ENCODE data around the gene ST8SIA3. TPM values are rescaled to one million over a fixed set of nuclear protein-coding genes. Genes with fewer than 3 reads are reported as not detected.

The ST8SIA3 gene, protein sequence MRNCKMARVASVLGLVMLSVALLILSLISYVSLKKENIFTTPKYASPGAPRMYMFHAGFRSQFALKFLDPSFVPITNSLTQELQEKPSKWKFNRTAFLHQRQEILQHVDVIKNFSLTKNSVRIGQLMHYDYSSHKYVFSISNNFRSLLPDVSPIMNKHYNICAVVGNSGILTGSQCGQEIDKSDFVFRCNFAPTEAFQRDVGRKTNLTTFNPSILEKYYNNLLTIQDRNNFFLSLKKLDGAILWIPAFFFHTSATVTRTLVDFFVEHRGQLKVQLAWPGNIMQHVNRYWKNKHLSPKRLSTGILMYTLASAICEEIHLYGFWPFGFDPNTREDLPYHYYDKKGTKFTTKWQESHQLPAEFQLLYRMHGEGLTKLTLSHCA
- 0.08 TPM in 1 of 2 replicates, not detected in the other for total RNA-seq (ENCODE audit: low replicate concordance)

DNA sequence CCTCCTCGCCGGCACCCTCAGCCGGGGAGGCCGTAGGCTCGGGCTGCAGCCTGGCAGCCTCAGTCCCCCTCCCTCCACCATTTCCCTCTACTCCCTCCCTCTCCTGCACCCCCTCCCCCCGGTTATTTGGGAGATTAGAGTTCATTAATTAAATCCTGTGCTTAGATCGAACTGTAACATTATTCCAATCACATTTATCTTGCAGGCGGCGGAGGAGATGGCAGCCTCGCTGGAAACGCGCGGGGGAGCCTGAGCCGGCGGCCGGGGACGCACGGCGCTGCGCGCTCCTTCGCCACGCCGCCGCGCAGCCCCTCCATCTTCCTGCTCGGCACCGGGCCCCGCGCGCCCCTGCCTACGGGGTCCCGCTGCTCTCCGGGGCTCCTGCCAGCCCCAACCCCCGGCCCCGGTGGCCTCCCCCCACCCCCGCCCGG, at the start of gene ST8SIA3:
Gene ST8SIA3 (plus strand): TSS at position 287 of the 431 bp plus-strand sequence. CDS start 290 bp downstream, outside the sequence.
- DNase-seq (ENCODE audit: low read depth), result no peak
- TF ChIP-seq, protein P1, sequence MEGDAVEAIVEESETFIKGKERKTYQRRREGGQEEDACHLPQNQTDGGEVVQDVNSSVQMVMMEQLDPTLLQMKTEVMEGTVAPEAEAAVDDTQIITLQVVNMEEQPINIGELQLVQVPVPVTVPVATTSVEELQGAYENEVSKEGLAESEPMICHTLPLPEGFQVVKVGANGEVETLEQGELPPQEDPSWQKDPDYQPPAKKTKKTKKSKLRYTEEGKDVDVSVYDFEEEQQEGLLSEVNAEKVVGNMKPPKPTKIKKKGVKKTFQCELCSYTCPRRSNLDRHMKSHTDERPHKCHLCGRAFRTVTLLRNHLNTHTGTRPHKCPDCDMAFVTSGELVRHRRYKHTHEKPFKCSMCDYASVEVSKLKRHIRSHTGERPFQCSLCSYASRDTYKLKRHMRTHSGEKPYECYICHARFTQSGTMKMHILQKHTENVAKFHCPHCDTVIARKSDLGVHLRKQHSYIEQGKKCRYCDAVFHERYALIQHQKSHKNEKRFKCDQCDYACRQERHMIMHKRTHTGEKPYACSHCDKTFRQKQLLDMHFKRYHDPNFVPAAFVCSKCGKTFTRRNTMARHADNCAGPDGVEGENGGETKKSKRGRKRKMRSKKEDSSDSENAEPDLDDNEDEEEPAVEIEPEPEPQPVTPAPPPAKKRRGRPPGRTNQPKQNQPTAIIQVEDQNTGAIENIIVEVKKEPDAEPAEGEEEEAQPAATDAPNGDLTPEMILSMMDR (IDR thresholded peaks at IDR 0.05; ENCODE audit: insufficient read depth, low read length), result no peak
- no peak within 1 kb of the TSS for H3K4me3 ChIP-seq (ENCODE audit: low read depth, low read length)

DNA sequence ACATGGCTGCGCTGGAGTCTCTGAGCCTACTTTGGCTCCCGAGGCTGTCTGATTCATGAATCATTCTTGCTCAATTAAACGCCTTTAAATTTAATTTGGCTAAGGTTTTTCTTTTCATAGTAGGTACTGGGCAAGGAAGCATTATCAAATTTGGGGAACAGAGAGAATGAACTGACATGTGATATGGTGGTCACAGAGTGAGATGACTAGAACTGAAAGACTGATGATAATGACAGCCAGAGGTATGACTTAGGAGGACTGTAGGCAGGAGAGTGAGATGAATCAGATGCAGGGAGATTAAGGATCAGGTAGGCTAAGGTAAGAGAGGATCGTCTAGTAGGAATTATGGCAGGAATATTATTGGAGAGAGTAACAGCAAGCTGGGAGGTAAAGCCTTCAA, 40.9 kb upstream of the ST8SIA3 start:
- no peak for DNase-seq (ENCODE audit: low read depth)
- no peak overlapping the region for H3K4me3 ChIP-seq (ENCODE audit: low read depth, low read length)
- TF ChIP-seq, protein P1 (IDR thresholded peaks at IDR 0.05; ENCODE audit: insufficient read depth, low read length), result no peak

DNA sequence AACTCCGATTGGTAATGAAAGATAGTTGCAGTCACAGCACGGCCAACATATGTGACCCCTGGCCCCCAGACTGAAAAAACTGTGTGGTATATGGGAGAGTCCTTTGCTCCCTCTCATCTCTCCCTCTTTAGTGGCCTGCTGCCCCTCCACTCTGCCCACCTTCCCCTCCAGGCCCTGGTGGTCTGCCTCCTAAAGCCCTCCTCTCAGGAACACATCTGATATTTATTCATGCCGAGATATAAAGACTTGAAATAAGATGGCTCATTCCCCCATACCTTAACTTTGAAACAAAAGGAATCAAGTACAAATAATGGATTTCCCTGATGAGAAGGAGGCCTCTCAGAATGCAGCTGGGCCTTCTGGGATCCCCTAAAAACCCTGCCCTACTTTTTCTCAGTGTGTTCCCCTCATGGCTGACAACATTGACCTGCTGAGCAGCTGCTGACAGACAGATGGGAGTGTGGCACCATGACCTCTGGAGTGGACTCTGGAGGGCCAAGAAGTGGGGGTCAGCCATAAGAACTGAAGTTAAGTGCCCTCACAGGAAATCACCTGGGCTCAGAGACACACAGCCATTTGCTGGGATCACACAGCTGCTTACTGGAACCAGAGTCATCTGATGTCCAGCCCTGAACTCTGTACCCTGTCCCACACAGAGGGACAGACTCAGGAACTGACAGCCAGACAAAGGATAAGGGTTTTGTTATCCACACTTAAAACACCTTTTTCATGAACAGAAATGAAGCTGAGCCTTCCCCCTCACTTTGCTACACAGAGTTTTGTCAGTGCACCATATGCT, 39.8 kb upstream of the ST8SIA3 start:
- DNase-seq (ENCODE audit: low read depth), result no peak
- TF ChIP-seq, protein P1 (IDR thresholded peaks at IDR 0.05; ENCODE audit: insufficient read depth, low read length), result no peak

DNA sequence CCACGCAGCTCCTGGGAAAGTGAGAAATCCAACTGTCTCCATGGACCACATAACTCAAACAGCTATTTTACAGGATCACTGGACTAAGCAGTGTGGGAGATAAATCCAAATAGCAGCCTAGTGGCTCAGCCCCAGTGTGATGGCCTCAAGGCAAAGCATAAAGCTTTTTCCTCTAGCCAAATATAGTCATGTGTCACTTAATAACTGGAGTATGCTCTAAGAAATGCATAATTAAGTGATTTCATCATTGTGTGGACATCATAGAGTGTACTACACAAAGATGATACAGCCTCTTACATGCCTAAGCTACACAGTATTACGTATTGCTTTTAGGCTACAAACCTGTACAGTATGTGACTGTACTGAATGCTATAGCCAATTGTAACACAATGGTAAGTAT, 31.8 kb upstream of the ST8SIA3 start:
- H3K4me3 ChIP-seq (ENCODE audit: low read depth, low read length), result no peak overlapping the region
- DNase-seq (ENCODE audit: low read depth), result no peak
- TF ChIP-seq, protein P1 (IDR thresholded peaks at IDR 0.05; ENCODE audit: insufficient read depth, low read length), result no peak

More for the DNA sequence above, 39.8 kb upstream of the ST8SIA3 start:
- H3K4me3 ChIP-seq (ENCODE audit: low read depth, low read length), result no peak overlapping the region

DNA sequence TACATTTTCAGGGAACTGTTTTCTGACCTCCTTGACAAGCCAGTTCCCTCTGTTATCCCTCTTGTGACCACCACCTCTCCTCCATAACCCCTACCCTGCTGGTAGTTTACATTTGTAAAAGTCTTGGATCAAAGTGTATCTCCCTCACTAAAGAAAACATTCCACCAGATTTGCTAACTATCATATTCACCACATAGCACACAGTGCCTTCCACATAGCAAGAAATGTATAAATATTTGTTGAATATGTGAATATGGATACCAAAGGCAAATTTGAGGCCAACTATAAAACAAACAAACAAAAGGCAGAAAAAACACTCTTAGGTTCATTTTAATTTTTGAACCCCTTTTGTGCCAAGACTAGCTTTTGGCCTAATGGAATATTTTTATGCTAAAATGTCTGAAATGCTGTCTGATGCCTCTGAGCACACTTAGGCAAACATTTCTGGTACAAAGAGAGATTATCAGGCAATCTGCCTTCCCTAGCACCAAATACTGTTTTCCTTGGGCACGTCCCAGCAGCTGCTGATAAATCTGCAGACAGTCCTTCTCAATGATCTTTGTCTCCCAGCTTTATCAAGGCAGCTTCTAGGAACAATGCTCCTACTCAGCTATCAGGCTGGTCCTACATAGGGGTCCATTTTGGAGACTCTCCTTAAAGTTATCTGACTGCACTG, 26.7 kb upstream of the ST8SIA3 start:
- no peak for DNase-seq (ENCODE audit: low read depth)
- H3K4me3 ChIP-seq (ENCODE audit: low read depth, low read length), result no peak overlapping the region
- TF ChIP-seq, protein P1 (IDR thresholded peaks at IDR 0.05; ENCODE audit: insufficient read depth, low read length), result no peak

DNA sequence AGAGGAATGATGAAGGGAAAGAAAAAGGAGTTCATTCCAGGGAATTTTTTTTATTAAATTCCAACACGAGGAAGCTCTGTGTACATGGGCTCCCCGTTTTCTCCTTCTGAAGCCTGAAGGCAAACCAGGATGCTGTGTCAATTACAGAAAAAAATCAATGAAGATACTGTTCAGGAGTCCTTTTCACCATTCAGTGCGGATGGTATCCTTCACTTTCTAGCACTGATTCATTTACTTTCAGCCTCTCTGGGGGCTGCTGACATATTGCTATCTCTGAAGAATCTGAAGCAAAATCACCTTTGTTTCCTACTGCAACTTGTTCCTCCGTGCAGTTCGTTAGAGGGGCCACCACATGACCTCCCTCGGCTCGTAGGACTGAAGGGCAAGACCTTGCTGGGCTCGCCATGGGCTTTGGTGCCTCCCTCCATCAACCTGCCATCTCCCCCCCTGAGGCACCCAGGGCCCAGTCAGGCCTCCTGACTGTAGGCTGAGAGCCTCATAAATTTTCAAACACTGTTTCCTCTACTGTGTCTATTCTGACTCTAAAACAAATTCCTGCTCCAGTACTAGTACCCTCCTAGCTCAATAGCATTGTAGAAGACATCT, 25.5 kb upstream of the ST8SIA3 start:
- TF ChIP-seq, protein P1 (IDR thresholded peaks at IDR 0.05; ENCODE audit: insufficient read depth, low read length), result no peak
- no peak for DNase-seq (ENCODE audit: low read depth)
- H3K4me3 ChIP-seq (ENCODE audit: low read depth, low read length), result no peak overlapping the region
